22Rv1 (cell line): ENCODE results near the gene ANKS1A.

Experiments used
- H3K27ac ChIP-seq: fragments of 450-650 bp; 2 replicates; pipeline ENCODE4 v1.5.1; 2017
- ZFX ChIP-seq: fragments of 450-650 bp; IDR thresholded peaks from 2 replicates; pipeline ENCODE4 v1.6.1; 2017; ENCODE audit warnings: antibody characterized with exemption, borderline replicate concordance
- TF ChIP-seq, protein P1 (sequence below): fragments of 450-650 bp; IDR thresholded peaks from 2 replicates; pipeline ENCODE4 v1.5.1; 2017; ENCODE audit warnings: mild to moderate bottlenecking

ANKS1A gene

DNA sequence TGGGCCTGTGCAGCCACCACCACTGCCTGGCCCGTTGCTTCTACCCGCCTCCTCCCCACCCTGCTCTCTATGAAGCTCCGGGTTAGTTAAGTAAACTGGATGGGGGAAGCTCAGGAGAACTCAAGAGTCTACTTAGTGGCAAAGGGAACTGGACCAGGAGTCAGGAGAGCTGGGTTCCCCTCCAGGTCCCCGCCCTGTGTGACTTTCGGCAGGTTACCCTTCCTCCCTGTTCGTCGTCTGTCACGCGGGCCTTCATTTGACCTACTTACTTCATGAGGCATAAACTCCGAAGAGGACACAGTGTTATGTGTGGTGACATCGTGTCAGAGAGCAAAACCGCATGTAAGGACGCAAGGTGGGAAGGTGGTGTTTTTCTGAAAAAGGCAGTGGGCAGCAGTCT lies 176.8 kb downstream of the ANKS1A start:
- no peak overlapping the region for H3K27ac ChIP-seq
- TF ChIP-seq, protein P1, sequence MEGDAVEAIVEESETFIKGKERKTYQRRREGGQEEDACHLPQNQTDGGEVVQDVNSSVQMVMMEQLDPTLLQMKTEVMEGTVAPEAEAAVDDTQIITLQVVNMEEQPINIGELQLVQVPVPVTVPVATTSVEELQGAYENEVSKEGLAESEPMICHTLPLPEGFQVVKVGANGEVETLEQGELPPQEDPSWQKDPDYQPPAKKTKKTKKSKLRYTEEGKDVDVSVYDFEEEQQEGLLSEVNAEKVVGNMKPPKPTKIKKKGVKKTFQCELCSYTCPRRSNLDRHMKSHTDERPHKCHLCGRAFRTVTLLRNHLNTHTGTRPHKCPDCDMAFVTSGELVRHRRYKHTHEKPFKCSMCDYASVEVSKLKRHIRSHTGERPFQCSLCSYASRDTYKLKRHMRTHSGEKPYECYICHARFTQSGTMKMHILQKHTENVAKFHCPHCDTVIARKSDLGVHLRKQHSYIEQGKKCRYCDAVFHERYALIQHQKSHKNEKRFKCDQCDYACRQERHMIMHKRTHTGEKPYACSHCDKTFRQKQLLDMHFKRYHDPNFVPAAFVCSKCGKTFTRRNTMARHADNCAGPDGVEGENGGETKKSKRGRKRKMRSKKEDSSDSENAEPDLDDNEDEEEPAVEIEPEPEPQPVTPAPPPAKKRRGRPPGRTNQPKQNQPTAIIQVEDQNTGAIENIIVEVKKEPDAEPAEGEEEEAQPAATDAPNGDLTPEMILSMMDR, result no peak
- TF ChIP-seq ZFX, result no peak

DNA sequence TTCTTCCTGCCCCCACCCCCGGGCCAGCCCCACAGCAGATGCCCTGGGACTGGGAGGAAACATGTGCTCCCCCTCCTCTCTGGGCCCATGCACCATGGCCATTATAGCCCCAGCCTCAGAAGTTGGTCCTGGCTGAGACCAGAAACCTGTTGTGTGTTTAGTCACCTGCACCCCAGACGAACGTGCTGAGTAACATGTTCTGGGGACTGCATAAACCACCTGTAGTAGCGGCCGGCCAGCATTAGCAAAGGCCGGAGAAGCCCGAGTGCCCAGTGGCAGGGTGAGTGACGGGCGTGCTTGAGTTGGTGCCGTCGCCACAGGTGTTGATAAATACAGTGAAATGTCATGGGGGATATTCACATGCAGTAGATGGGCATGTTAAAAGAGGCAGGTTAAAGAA lies 178.2 kb downstream of the ANKS1A start:
- TF ChIP-seq, protein P1, result no peak
- TF ChIP-seq ZFX, result no peak
- H3K27ac ChIP-seq, result no peak overlapping the region

DNA sequence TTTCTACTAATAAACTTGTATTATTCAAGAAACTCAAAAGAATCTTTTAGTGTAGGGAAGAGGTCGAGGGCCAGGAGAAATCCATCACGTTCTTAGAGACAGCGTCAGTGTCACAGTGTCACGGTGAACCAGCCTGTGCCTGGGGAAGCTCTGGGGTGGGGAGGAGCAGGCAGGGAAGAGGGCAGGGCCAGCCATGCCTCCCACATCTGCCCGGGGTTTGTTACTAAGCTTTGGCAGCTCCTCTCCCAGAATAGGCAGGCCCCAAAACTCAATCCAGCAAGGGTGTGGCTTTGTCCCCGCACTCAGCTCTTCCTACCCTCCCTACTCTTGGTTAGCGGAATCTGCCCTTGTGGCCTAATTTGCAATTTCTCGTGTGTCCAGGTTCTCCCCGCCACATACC lies 179.2 kb downstream of the ANKS1A start:
- no peak for TF ChIP-seq ZFX
- TF ChIP-seq, protein P1, result no peak
- H3K27ac ChIP-seq, result no peak overlapping the region

DNA sequence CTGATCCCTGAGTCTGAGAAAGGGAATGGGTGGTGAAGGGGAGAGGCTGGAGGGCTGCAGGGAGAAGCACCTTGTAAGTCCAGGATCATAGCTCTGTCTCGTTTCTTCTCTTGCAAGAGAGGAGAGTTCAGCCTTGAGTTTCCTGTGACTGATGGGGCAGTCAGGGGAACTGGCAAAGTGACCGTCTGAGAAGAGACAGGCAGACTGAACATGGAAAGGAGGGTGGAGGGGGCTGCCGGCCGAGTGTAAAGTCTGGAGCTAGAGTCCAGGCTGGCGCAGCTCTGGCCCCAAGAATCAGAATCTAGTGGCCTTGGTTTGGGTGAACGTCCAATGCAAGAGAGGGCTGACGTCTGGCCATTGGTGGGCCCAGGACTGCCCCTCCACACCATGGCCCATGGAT lies 179.6 kb downstream of the ANKS1A start:
- H3K27ac ChIP-seq, result no peak overlapping the region
- TF ChIP-seq, protein P1, result no peak

DNA sequence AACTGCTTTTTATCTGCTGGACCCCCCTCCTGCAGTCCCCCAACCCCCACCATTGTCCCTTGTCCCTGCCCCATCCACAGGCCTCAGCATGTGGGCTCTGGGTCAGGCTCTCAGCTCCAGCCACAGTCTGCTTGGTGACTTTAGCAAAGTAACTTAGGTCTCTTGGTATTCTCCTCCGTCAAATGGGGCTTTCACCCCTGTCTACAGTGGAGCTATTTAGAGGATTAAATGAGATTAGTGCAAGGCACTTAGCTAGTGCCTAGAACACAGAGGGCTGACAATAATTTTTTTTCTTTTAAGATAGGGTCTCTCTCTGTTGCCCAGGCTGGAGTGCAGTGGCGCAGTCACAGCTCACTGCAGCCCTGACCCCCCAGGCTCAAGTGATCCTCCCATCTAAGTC lies 180.2 kb downstream of the ANKS1A start:
- no peak overlapping the region for H3K27ac ChIP-seq
- no peak for TF ChIP-seq ZFX
- TF ChIP-seq, protein P1, result no peak

DNA sequence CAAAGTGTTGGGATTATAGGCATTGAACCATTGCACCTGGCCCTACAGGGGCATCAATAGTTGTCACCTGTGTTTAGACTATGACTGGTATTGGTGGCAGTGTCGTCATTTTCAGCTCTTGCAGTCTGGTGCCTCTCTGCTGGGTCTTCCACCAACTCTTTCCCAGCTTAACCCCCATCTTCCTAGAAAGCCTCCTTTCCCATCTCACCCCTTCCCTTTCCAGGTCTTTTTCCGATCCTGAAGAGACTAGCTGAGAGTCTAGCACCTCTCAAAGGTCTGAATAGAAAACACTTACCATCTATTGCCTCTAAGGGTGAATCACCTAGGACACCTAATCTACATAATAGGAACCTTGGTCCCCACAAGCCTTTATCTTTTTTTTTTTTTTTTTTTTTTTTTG lies 181.1 kb downstream of the ANKS1A start:
- H3K27ac ChIP-seq, result no peak overlapping the region
- TF ChIP-seq, protein P1, result no peak
- no peak for TF ChIP-seq ZFX

DNA sequence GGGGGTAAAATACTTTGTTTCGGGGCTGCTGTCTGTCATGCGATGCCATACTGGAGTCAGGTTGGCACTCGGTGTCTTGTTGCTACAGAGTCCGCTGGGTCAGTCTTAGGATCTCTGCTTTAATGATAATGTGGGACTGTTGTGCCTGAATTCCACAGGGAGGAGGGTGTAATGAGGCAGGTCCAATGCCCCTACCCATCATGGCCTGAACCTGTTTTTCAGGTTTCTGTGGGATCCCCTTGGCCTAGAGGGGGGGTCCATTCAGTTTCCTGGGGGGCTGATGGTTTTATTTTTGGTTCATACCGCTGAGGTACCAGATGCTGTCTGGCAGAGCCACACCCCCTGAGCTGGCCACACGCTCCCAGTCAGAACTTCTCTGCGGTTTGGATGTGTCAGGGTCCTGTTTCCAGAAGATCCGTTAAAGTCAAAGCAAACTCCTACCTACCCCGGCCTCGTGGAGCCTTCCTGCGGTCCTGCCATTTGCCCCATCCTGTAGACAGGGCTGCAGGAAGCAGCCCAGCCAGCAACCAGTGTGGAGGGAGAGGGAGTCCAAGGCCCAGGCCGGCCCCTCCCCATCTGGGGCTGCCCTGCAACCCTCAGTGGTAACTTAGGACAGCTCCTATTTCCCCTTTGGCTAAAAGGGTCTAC lies 182.4 kb downstream of the ANKS1A start:
- TF ChIP-seq, protein P1, result no peak
- TF ChIP-seq ZFX, result no peak
- no peak overlapping the region for H3K27ac ChIP-seq
